Measurements from ENCODE around the gene PNPLA5.
"Not testable (repeated sequence)": the region's sequence is repeated elsewhere in the genome, so short reads cannot be mapped to it uniquely, and the experiment has no call there.

PNPLA5 gene

GRCh38 chr22:43891360-43892182 lies at the start of gene PNPLA5:
TSS of gene PNPLA5 (minus strand) at chr22:43892013. CDS start at chr22:43891880, 133 bp downstream.
- no peak for DNase-seq

GRCh38 chr22:43941449-43941848 lies 49.6 kb upstream of the PNPLA5 start:
- no peak for DNase-seq

- DNase-seq, result no peak
Measured at GRCh38 chr22:43931771-43932170, 40.0 kb upstream of the PNPLA5 start.

GRCh38 chr22:43928908-43929307 lies 37.1 kb upstream of the PNPLA5 start:
- no peak for DNase-seq

- no peak for DNase-seq
Measured at GRCh38 chr22:43928468-43928867, 36.7 kb upstream of the PNPLA5 start.

GRCh38 chr22:43926349-43926710 lies 34.5 kb upstream of the PNPLA5 start:
- no peak for DNase-seq

GRCh38 chr22:43925433-43926348 lies 33.9 kb upstream of the PNPLA5 start:
- DNase-seq, result no peak

GRCh38 chr22:43924877-43925276 lies 33.1 kb upstream of the PNPLA5 start:
- no peak for DNase-seq

- peak; percentile 88 for DNase-seq
Measured at GRCh38 chr22:43923631-43924464, 32.0 kb upstream of the PNPLA5 start, which contains the start of gene PNPLA3. TSS of gene PNPLA3 (plus strand) at chr22:43923805. CDS start at chr22:43923912, 107 bp downstream.

- DNase-seq, result peak; percentile 32
Measured at GRCh38 chr22:43923191-43923590, 31.4 kb upstream of the PNPLA5 start.

GRCh38 chr22:43922123-43922522 lies 30.3 kb upstream of the PNPLA5 start:
- DNase-seq, result no peak

- DNase-seq, result peak; percentile 92
Measured at GRCh38 chr22:43921370-43921769, 29.6 kb upstream of the PNPLA5 start.

GRCh38 chr22:43919106-43919973 lies 27.5 kb upstream of the PNPLA5 start:
- DNase-seq, result peak; percentile 79

- peak; percentile 47 for DNase-seq
Measured at GRCh38 chr22:43917521-43917920, 25.7 kb upstream of the PNPLA5 start.

GRCh38 chr22:43911351-43911750 lies 19.5 kb upstream of the PNPLA5 start:
- DNase-seq, result no peak

- no peak for DNase-seq
Measured at GRCh38 chr22:43910178-43910695, 18.4 kb upstream of the PNPLA5 start.

GRCh38 chr22:43909708-43910107 lies 17.9 kb upstream of the PNPLA5 start:
- no peak for DNase-seq

GRCh38 chr22:43905681-43906080 lies 13.9 kb upstream of the PNPLA5 start:
- no peak for DNase-seq

- not testable (repeated sequence) for DNase-seq
Measured at GRCh38 chr22:43904412-43904811, 12.6 kb upstream of the PNPLA5 start.

GRCh38 chr22:43903033-43903432 lies 11.2 kb upstream of the PNPLA5 start:
- DNase-seq, result not testable (repeated sequence)

GRCh38 chr22:43901976-43902643 lies 10.3 kb upstream of the PNPLA5 start:
- peak; percentile 96 for DNase-seq
